Neuronal stem cell (in vitro differentiated cells): ENCODE data around the gene KIF3B.

Experiments used
- DNase-seq: peaks from one replicate; pipeline ENCODE4 v3.0.0-alpha.2; 2013; ENCODE audit warnings: low spot score
- H2AFZ ChIP-seq: one replicate; pipeline ENCODE4 v1.6.1; 2013; ENCODE audit warnings: mild to moderate bottlenecking, low read length, inconsistent platforms
- H2AK5ac ChIP-seq: 2 replicates; pipeline ENCODE4 v1.6.1; 2013; ENCODE audit warnings: low read depth, mild to moderate bottlenecking, inconsistent platforms, low read length, moderate library complexity, mixed read lengths
- H2BK120ac ChIP-seq: 2 replicates; pipeline ENCODE4 v1.6.1; 2013; ENCODE audit warnings: low read depth, mild to moderate bottlenecking, inconsistent platforms, low read length, moderate library complexity, mixed read lengths
- H2BK12ac ChIP-seq: one replicate; pipeline ENCODE4 v1.6.1; 2013; ENCODE audit warnings: low read length, inconsistent platforms
- H2BK15ac ChIP-seq: 2 replicates; pipeline ENCODE4 v1.6.1; 2013; ENCODE audit warnings: mild to moderate bottlenecking, low read length, inconsistent platforms, mixed read lengths
- H2BK5ac ChIP-seq: one replicate; pipeline ENCODE4 v1.6.1; 2013; ENCODE audit warnings: inconsistent platforms, mild to moderate bottlenecking, low read length, moderate library complexity
- H3K14ac ChIP-seq: one replicate; pipeline ENCODE4 v1.6.1; 2013; ENCODE audit warnings: low read length, inconsistent platforms
- H3K18ac ChIP-seq: 2 replicates; pipeline ENCODE4 v1.6.1; 2013; ENCODE audit warnings: low read length, inconsistent platforms
- H3K23ac ChIP-seq: 2 replicates; pipeline ENCODE4 v1.6.1; 2013; ENCODE audit warnings: low read depth, mild to moderate bottlenecking, mixed read lengths, low read length, inconsistent platforms; ENCODE audit not compliant: poor library complexity
- H3K27ac ChIP-seq: replicated peaks from 3 replicates; pipeline ENCODE4 v1.5.1; 2013; ENCODE audit warnings: low read length, inconsistent platforms
- H3K27me3 ChIP-seq, 3 experiments: 2 replicates each; pipeline ENCODE4 v1.6.1; 2013; ENCODE audit warnings: low read length in 3 of 3, mild to moderate bottlenecking in 2 of 3, inconsistent platforms in 1 of 3, low read depth in 1 of 3, mixed read lengths in 1 of 3, moderate library complexity in 1 of 3; ENCODE audit not compliant: control insufficient read depth in 3 of 3, insufficient read depth in 3 of 3
- H3K36me3 ChIP-seq, 2 donors: replicated peaks in 1 of 2; 2 replicates each; pipeline ENCODE4 v1.6.1; 2013; ENCODE audit warnings: low read length in 2 of 2; ENCODE audit not compliant: control insufficient read depth in 2 of 2, insufficient read depth in 2 of 2
- H3K4ac ChIP-seq: 2 replicates; pipeline ENCODE4 v1.6.1; 2013; ENCODE audit warnings: inconsistent platforms, mild to moderate bottlenecking, low read length, moderate library complexity
- H3K4me1 ChIP-seq, 2 donors: 1 replicate in 1 of 2; 2 replicates in 1 of 2; pipeline ENCODE4 v1.6.1; 2013; ENCODE audit warnings: low read length in 2 of 2, low read depth in 1 of 2; ENCODE audit not compliant: control insufficient read depth in 2 of 2, insufficient read depth in 1 of 2
- H3K4me2 ChIP-seq: one replicate; pipeline ENCODE4 v1.6.1; 2013; ENCODE audit warnings: mild to moderate bottlenecking, low read length, inconsistent platforms; ENCODE audit not compliant: insufficient read depth, poor library complexity, severe bottlenecking
- H3K4me3 ChIP-seq, 2 donors: 2 replicates each; pipeline ENCODE4 v1.5.1; 2013; ENCODE audit warnings: low read length in 2 of 2, mild to moderate bottlenecking in 2 of 2, inconsistent platforms in 1 of 2, moderate library complexity in 1 of 2
- H3K79me1 ChIP-seq: one replicate; pipeline ENCODE4 v1.6.1; 2013; ENCODE audit warnings: low read depth, mild to moderate bottlenecking, inconsistent platforms, low read length, moderate library complexity
- H3K9ac ChIP-seq: one replicate; pipeline ENCODE4 v1.6.1; 2013; ENCODE audit warnings: mild to moderate bottlenecking, low read depth, low read length, inconsistent platforms; ENCODE audit not compliant: poor library complexity
- H3K9me3 ChIP-seq, 2 donors: replicated peaks in 1 of 2; 2 replicates each; pipeline versions ENCODE3 to v1.6.1; 2013; ENCODE audit warnings: low read length in 2 of 2, mild to moderate bottlenecking in 2 of 2, inconsistent platforms in 1 of 2, low read depth in 1 of 2, mixed read lengths in 1 of 2, moderate library complexity in 1 of 2; ENCODE audit not compliant: control insufficient read depth in 2 of 2, insufficient read depth in 1 of 2
- H4K8ac ChIP-seq: one replicate; pipeline ENCODE4 v1.6.1; 2013; ENCODE audit warnings: low read depth, mild to moderate bottlenecking, inconsistent platforms, low read length, moderate library complexity
- H4K91ac ChIP-seq: one replicate; pipeline ENCODE4 v1.6.1; 2013; ENCODE audit warnings: low read length, low read depth, mild to moderate bottlenecking, inconsistent platforms; ENCODE audit not compliant: poor library complexity
- WGBS, 2 donors: extraction: QIAGEN DNeasy Blood & Tissue Kit; methylation state at CpG; one replicate each; pipeline ENCODE4 v1.1.7; 2013; ENCODE audit warnings: missing lambda C conversion rate in 2 of 2, mixed read lengths in 1 of 2; ENCODE audit not compliant: insufficient read length in 2 of 2, insufficient replicate concordance in 1 of 2; ENCODE audit errors: extremely low coverage in 2 of 2; 5-methylcytosine and 5-hydroxymethylcytosine counted together

Gene KIF3B

GRCh38 chr20:32343439-32343838, 66.0 kb downstream of the KIF3B start:
- no peaks in the 10 kb centered on the region for H3K27me3 ChIP-seq
- H3K79me1 ChIP-seq, result no peaks in the 10 kb centered on the region
- H2BK12ac ChIP-seq, result no peak overlapping the region
- no peak overlapping the region for H2BK120ac ChIP-seq
- H4K8ac ChIP-seq, result no peak overlapping the region
- no peak overlapping the region for H2BK15ac ChIP-seq
- no peak overlapping the region for H3K4me2 ChIP-seq
- H3K27ac ChIP-seq, result no peak overlapping the region
- H2BK5ac ChIP-seq, result no peak overlapping the region
- H4K91ac ChIP-seq, result no peak overlapping the region
- H3K36me3 ChIP-seq, result no peaks in the 10 kb centered on the region
- H3K23ac ChIP-seq, result no peak overlapping the region
- peaks cover 8 to 18% of the 10 kb centered on the region in 2 donors for H3K4me1 ChIP-seq
- no peak overlapping the region for H3K4me3 ChIP-seq
- no peak overlapping the region for H3K18ac ChIP-seq
- no CpG with 5 or more reads among the region's 3 CpGs for WGBS, 2 donors
- no peak overlapping the region for H3K4ac ChIP-seq
- H3K9ac ChIP-seq, result no peak overlapping the region
- no peak overlapping the region for H3K14ac ChIP-seq
- no peak overlapping the region for H2AK5ac ChIP-seq
- DNase-seq, result no peak
- H2AFZ ChIP-seq, result no peak overlapping the region
- no peaks in the 10 kb centered on the region for H3K9me3 ChIP-seq

GRCh38 chr20:32344835-32345506, 67.5 kb downstream of the KIF3B start:
- no peak overlapping the region for H3K4ac ChIP-seq
- no peak overlapping the region for H2BK120ac ChIP-seq
- no peak overlapping the region for H3K14ac ChIP-seq
- H4K91ac ChIP-seq, result no peak overlapping the region
- WGBS, 2 donors, result no CpG with 5 or more reads among the region's 7 CpGs
- no peak for DNase-seq
- H4K8ac ChIP-seq, result no peak overlapping the region
- H3K23ac ChIP-seq, result no peak overlapping the region
- H3K36me3 ChIP-seq, result no peaks in the 10 kb centered on the region
- no peaks in the 10 kb centered on the region for H3K9me3 ChIP-seq
- H2AFZ ChIP-seq, result peak overlapping the region; percentile 43
- peak overlapping the region; percentile 53 for H3K27ac ChIP-seq
- no peak overlapping the region for H2BK5ac ChIP-seq
- H3K4me3 ChIP-seq, result no peak overlapping the region
- H3K4me1 ChIP-seq, result peaks cover 8 to 13% of the 10 kb centered on the region in 2 donors
- H2BK12ac ChIP-seq, result no peak overlapping the region
- H3K27me3 ChIP-seq, result no peaks in the 10 kb centered on the region
- H3K4me2 ChIP-seq, result no peak overlapping the region
- H2BK15ac ChIP-seq, result no peak overlapping the region
- no peak overlapping the region for H2AK5ac ChIP-seq
- H3K18ac ChIP-seq, result no peak overlapping the region
- no peaks in the 10 kb centered on the region for H3K79me1 ChIP-seq
- H3K9ac ChIP-seq, result no peak overlapping the region

GRCh38 chr20:32348207-32348606, 70.8 kb downstream of the KIF3B start:
- Histone ChIP-seq H3K4me2 (no peak overlapping the region), H2AK5ac (no peak overlapping the region), H3K79me1 (no peaks in the 10 kb centered on the region), H4K8ac (no peak overlapping the region), H3K36me3 (no peaks in the 10 kb centered on the region), H3K23ac (no peak overlapping the region), H2BK120ac (no peak overlapping the region), H2AFZ (no peak overlapping the region), H3K4me3 (no peak overlapping the region), H3K27ac (no peak overlapping the region), H3K14ac (no peak overlapping the region), H3K9ac (no peak overlapping the region), H3K4me1 (peaks cover 8 to 15% of the 10 kb centered on the region in 2 donors), H2BK5ac (no peak overlapping the region), H3K4ac (no peak overlapping the region), H2BK12ac (no peak overlapping the region), H3K9me3 (no peaks in the 10 kb centered on the region), H2BK15ac (no peak overlapping the region), H4K91ac (no peak overlapping the region), H3K27me3 (no peaks in the 10 kb centered on the region), H3K18ac (no peak overlapping the region)
- no peak for DNase-seq
- no CpG with 5 or more reads among the region's 3 CpGs for WGBS, 2 donors

- no CpG with 5 or more reads among the region's 3 CpGs for WGBS, 2 donors
- Histone ChIP-seq H3K4me1 (peaks cover 0 to 4% of the 10 kb centered on the region in 2 donors), H4K91ac (no peak overlapping the region), H3K23ac (no peak overlapping the region), H2BK12ac (no peak overlapping the region), H2BK5ac (no peak overlapping the region), H3K27me3 (no peaks in the 10 kb centered on the region), H2AK5ac (no peak overlapping the region), H2BK120ac (no peak overlapping the region), H3K4ac (no peak overlapping the region), H3K14ac (no peak overlapping the region), H4K8ac (no peak overlapping the region), H3K27ac (no peak overlapping the region), H2AFZ (no peak overlapping the region), H3K4me2 (no peak overlapping the region), H3K36me3 (no peaks in the 10 kb centered on the region), H2BK15ac (no peak overlapping the region), H3K9me3 (no peaks in the 10 kb centered on the region), H3K9ac (no peak overlapping the region), H3K18ac (no peak overlapping the region), H3K79me1 (no peaks in the 10 kb centered on the region), H3K4me3 (no peak overlapping the region)
- no peak for DNase-seq
Measured at GRCh38 chr20:32350421-32350820, 73.0 kb downstream of the KIF3B start.
